ENCODE results near the gene SPATS2.

DNA sequence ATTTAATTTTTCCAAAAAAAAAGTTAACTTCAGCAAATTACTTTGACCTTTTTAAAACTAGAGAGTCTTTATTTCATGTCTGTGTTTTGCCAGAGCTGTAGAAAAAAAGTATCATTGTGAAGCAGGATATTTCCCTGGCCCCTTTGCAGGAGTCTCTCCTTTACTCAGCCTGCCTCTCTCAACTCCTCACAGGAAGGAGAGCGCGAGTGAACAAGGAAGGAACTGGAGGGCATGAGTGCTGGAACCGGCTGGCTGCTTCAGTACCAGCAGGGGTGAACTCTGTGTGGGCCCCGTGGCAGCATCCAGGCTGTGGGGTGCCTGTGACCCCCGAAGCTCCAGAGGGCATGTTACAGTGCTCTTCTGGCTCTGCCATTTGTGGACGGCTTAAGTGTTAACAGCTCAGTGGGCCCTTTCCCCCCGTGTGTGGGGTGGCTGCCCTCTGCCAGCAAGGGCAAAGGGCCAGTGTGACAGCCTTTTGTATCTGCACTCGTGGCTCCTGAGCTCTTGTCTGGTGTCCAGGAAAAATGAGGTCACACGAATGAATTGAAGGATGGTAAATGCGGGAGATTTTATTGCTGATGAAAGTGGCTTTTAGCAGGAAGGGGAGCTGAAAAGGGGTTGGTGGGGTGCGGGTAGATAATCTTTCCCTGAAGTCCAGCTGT, 95.0 kb downstream of the SPATS2 start:
- TF ChIP-seq, protein P1, sequence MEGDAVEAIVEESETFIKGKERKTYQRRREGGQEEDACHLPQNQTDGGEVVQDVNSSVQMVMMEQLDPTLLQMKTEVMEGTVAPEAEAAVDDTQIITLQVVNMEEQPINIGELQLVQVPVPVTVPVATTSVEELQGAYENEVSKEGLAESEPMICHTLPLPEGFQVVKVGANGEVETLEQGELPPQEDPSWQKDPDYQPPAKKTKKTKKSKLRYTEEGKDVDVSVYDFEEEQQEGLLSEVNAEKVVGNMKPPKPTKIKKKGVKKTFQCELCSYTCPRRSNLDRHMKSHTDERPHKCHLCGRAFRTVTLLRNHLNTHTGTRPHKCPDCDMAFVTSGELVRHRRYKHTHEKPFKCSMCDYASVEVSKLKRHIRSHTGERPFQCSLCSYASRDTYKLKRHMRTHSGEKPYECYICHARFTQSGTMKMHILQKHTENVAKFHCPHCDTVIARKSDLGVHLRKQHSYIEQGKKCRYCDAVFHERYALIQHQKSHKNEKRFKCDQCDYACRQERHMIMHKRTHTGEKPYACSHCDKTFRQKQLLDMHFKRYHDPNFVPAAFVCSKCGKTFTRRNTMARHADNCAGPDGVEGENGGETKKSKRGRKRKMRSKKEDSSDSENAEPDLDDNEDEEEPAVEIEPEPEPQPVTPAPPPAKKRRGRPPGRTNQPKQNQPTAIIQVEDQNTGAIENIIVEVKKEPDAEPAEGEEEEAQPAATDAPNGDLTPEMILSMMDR (IDR thresholded peaks at IDR 0.05): no peak
- TF ChIP-seq POLR2A (IDR thresholded peaks at IDR 0.05): no peak

Data from heart left ventricle (tissue), 13 donors.